Adrenal gland (tissue), 12 donors: ENCODE results near the gene LGALS3BP. TPM values are rescaled to one million over a fixed set of nuclear protein-coding genes. Genes with fewer than 3 reads are reported as not detected.

Experiments used
- DNase-seq, 7 donors: peaks; one replicate each; pipeline ENCODE4 v3.0.0-alpha.2; 2019 to 2020
- H3K27ac ChIP-seq, 5 donors: fragments of 200-600 bp; sonication (generic) in 4 of 5; 1 replicate in 3 of 5; 2 replicates in 2 of 5; pipeline versions ENCODE4 v1.5.1 to v1.8.0; 2016 to 2020; ENCODE audit warnings: mild to moderate bottlenecking in 1 of 5
- H3K27me3 ChIP-seq: fragments of 200-600 bp; 2 replicates; pipeline ENCODE4 v1.8.0; 2021
- H3K36me3 ChIP-seq, 2 donors: fragments of 200-600 bp; replicated peaks in 1 of 2; 1 replicate in 1 of 2; 2 replicates in 1 of 2; pipeline versions ENCODE4 v1.5.1 to v1.8.0; 2018 to 2022
- H3K4me1 ChIP-seq, 2 donors: fragments of 200-600 bp; replicated peaks in 1 of 2; 1 replicate in 1 of 2; 2 replicates in 1 of 2; pipeline versions ENCODE4 v1.5.1 to v1.8.0; 2018 to 2021
- H3K4me3 ChIP-seq, 4 donors: fragments of 200-600 bp; sonication (generic) in 3 of 4; one replicate each; pipeline ENCODE4 v1.5.1; 2016 to 2018
- H3K9me3 ChIP-seq, 3 donors: fragments of 200-600 bp; sonication (generic) in 1 of 3; replicated peaks in 1 of 3; 1 replicate in 2 of 3; 2 replicates in 1 of 3; pipeline versions ENCODE4 v1.5.1 to v1.8.0; 2016 to 2021
- CTCF ChIP-seq, 6 experiments: fragments of 450-650 bp in 4 of 6; fragments of 200-600 bp in 2 of 6; sonication (generic) in 1 of 6; IDR thresholded peaks; 1 replicate in 5 of 6; 2 replicates in 1 of 6; pipeline versions ENCODE4 v1.5.1 to v1.8.0; 2016 to 2021; ENCODE audit warnings: antibody characterized with exemption in 6 of 6, mild to moderate bottlenecking in 2 of 6, moderate library complexity in 1 of 6
- POLR2A ChIP-seq, 2 donors: fragments of 450-650 bp; IDR thresholded peaks; one replicate each; pipeline ENCODE4 v1.6.1; 2017; ENCODE audit warnings: antibody characterized with exemption in 2 of 2, mild to moderate bottlenecking in 2 of 2, moderate library complexity in 1 of 2
- WGBS, 4 donors: extraction: QIAGEN DNeasy Blood & Tissue Kit in 2 of 4; methylation state at CpG; one replicate each; pipeline versions ENCODE4 v1.1.5 to v1.1.7; 2013 to 2017; 5-methylcytosine and 5-hydroxymethylcytosine counted together
- intact Hi-C, 2 donors: fragments of 100-400 bp; cut with DNase I; formaldehyde crosslinking; loops; one replicate each; pipeline versions ENCODE4 v1.14.1 to v1.15.0; 2022 to 2023
- polyA plus RNA-seq, 3 donors: library from polyadenylated mRNA; stranded (reverse); fragments of 200-250 nt in 2 of 3; fragments of 350-450 nt in 1 of 3; fragmentation: Illumina TruSeq in 1 of 3; extraction: RNeasy Lipid Tissue Mini Kit (QIAGEN cat#74804) in 1 of 3; gene quantifications; one replicate each; pipeline ENCODE4 v1.2.3, GENCODE V29; 2013 to 2014
- total RNA-seq, 9 donors: library from RNA; depleted of rRNA in 4 of 9; stranded (reverse); fragments of >200 nt in 4 of 9; fragments of 120-200 nt in 1 of 9; fragmentation: NEBNext Ultra II Directional in 1 of 9; extraction: Animal tissue kit (Norgen Biotek cat#: 25700) in 1 of 9; gene quantifications; one replicate each; pipeline versions ENCODE4 v1.1.0 to v1.2.4, GENCODE V29; 2013 to 2023
- donor health status: healthy with polysubstance abuse.
- donor health status: Bipolar disorder and iron deficiency.
- donor health status: DM: yes; HTN: yes; CAD: no.
- donor health status: DM: no; HTN: no; CAD: no.
- donor health status: DM: no; HTN: no; CAD: no.
- donor health status: DM: yes; HTN: yes; CAD: no.

The LGALS3BP gene
- total and polyA plus RNA-seq, 12 donors = 144 to 1,588 (median 726) TPM

GRCh38 chr17:78969865-78970264 is 9.9 kb downstream of the LGALS3BP start:
- WGBS, 4 donors = 83 to 95% (median 92%) methylated on average over 4 to 9 of the region's 9 CpGs

GRCh38 chr17:78967782-78968362 is 11.9 kb downstream of the LGALS3BP start:
- Histone ChIP-seq H3K36me3 (peaks cover 0 to 33% of the 10 kb centered on the region in 2 donors), H3K9me3 (no peaks in the 10 kb centered on the region), H3K27ac (no peak overlapping the region), H3K27me3 (no peaks in the 10 kb centered on the region), H3K4me1 (peaks cover 0 to 15% of the 10 kb centered on the region in 2 donors), H3K4me3 (no peak overlapping the region)
- intact Hi-C loops = loop anchor here in 1 of 2 donors (10.0 kb wide), 1 partner anchor 473 kb away; no protein-coding TSS in a partner anchor
- no peak for DNase-seq
- TF ChIP-seq POLR2A (IDR thresholded peaks at IDR 0.05) (no peak), CTCF (IDR thresholded peaks at IDR 0.05) (no peak)
- 88 to 90% (median 88%) methylated on average over 13 to 21 of the region's 21 CpGs for WGBS, 4 donors

More at GRCh38 chr17:78969865-78970264, 9.9 kb downstream of the LGALS3BP start:
- Histone ChIP-seq H3K4me1 (peaks cover 0 to 15% of the 10 kb centered on the region in 2 donors), H3K36me3 (peaks cover 0 to 42% of the 10 kb centered on the region in 2 donors), H3K9me3 (no peaks in the 10 kb centered on the region), H3K27ac (no peak overlapping the region), H3K27me3 (no peaks in the 10 kb centered on the region), H3K4me3 (no peak overlapping the region)
- TF ChIP-seq POLR2A (IDR thresholded peaks at IDR 0.05) (no peak), CTCF (IDR thresholded peaks at IDR 0.05) (no peak)
- intact Hi-C loops = loop anchor here (2.0 to 10.0 kb wide), 3 partner anchors 103 to 475 kb away; no protein-coding TSS in a partner anchor
- no peak for DNase-seq

GRCh38 chr17:78966910-78967600 is 12.7 kb downstream of the LGALS3BP start:
- Histone ChIP-seq H3K27me3 (no peaks in the 10 kb centered on the region), H3K9me3 (no peaks in the 10 kb centered on the region), H3K27ac (peak overlapping the region in 1 of 5 donors; percentile 29), H3K4me3 (no peak overlapping the region), H3K4me1 (peaks cover 0 to 15% of the 10 kb centered on the region in 2 donors), H3K36me3 (peaks cover 0 to 27% of the 10 kb centered on the region in 2 donors)
- intact Hi-C loops = loop anchor here in 1 of 2 donors (10.0 kb wide), 1 partner anchor 472 kb away; no protein-coding TSS in a partner anchor
- 87 to 92% (median 89%) methylated on average over 12 to 23 of the region's 23 CpGs for WGBS, 4 donors
- no peak for DNase-seq
- TF ChIP-seq POLR2A (IDR thresholded peaks at IDR 0.05) = no peak
- no peak for TF ChIP-seq CTCF (IDR thresholded peaks at IDR 0.05)

- DNase-seq = peak in 1 of 7 donors; percentile 69
- H3K4me3 ChIP-seq = no peak overlapping the region
- peak overlapping the region in 1 of 5 donors; percentile 29 for H3K27ac ChIP-seq
- peaks cover 0 to 11% of the 10 kb centered on the region in 2 donors for H3K4me1 ChIP-seq
- intact Hi-C loops = loop anchor here in 1 of 2 donors (10.0 kb wide), 1 partner anchor 471 kb away; no protein-coding TSS in a partner anchor
- WGBS, 4 donors = 85 to 89% (median 89%) methylated on average over 26 of the region's 26 CpGs
- H3K27me3 ChIP-seq = no peaks in the 10 kb centered on the region
- no peak for TF ChIP-seq CTCF (IDR thresholded peaks at IDR 0.05)
- no peak for TF ChIP-seq POLR2A (IDR thresholded peaks at IDR 0.05)
- H3K9me3 ChIP-seq = no peaks in the 10 kb centered on the region
- peaks cover 0 to 22% of the 10 kb centered on the region in 2 donors for H3K36me3 ChIP-seq
Observed at GRCh38 chr17:78966123-78966813, 13.5 kb downstream of the LGALS3BP start.
